HG02852 (cell line): ENCODE measurements around the gene SEL1L.
A peak's percentile ranks its signal among the peaks of the same experiment; 100 is the strongest.
"Not testable (repeated sequence)": the region's sequence is repeated elsewhere in the genome, so short reads cannot be mapped to it uniquely, and the experiment has no call there.

Experiments used
- ATAC-seq: cut with Tn5 transposase; IDR thresholded peaks from one replicate; pipeline ENCODE4 v1.9.1; 2021; ENCODE audit warnings: mild to moderate bottlenecking, moderate library complexity; ENCODE audit not compliant: unreplicated experiment

Gene SEL1L

GRCh38 chr14:81533536-81534343 lies at the start of gene SEL1L:
Gene SEL1L (minus strand): TSS chr14:81533853. CDS start chr14:81533744, 109 bp downstream.
- peak; percentile 94 for ATAC-seq

GRCh38 chr14:81582420-81582819 lies 48.8 kb upstream of the SEL1L start:
- ATAC-seq, result no peak

GRCh38 chr14:81579115-81579514 lies 45.5 kb upstream of the SEL1L start:
- no peak for ATAC-seq

GRCh38 chr14:81571437-81571836 lies 37.8 kb upstream of the SEL1L start:
- ATAC-seq, result no peak

GRCh38 chr14:81567302-81567701 lies 33.6 kb upstream of the SEL1L start:
- no peak for ATAC-seq

- ATAC-seq, result peak; percentile 71
These were observed 32.0 kb upstream of the SEL1L start for GRCh38 chr14:81565441-81566290.

- ATAC-seq, result no peak
These were observed 29.2 kb upstream of the SEL1L start for GRCh38 chr14:81562818-81563217.

GRCh38 chr14:81561084-81561775 lies 27.6 kb upstream of the SEL1L start:
- ATAC-seq, result no peak

GRCh38 chr14:81559385-81559784 lies 25.7 kb upstream of the SEL1L start:
- no peak for ATAC-seq

- no peak for ATAC-seq
These were observed 23.5 kb upstream of the SEL1L start for GRCh38 chr14:81557146-81557545.

GRCh38 chr14:81555684-81556083 lies 22.0 kb upstream of the SEL1L start:
- ATAC-seq, result no peak

- no peak for ATAC-seq
These were observed 21.4 kb upstream of the SEL1L start for GRCh38 chr14:81555051-81555450.

GRCh38 chr14:81551471-81551870 lies 17.8 kb upstream of the SEL1L start:
- ATAC-seq, result no peak

GRCh38 chr14:81550001-81550637 lies 16.5 kb upstream of the SEL1L start:
- peak; percentile 95 for ATAC-seq

- not testable (repeated sequence) for ATAC-seq
These were observed 7.6 kb upstream of the SEL1L start for GRCh38 chr14:81541206-81541605.

- no peak for ATAC-seq
These were observed 3.5 kb upstream of the SEL1L start for GRCh38 chr14:81537193-81537592.

- ATAC-seq, result no peak
These were observed 2.7 kb upstream of the SEL1L start for GRCh38 chr14:81536241-81536771.

- ATAC-seq, result peak; percentile 23
These were observed 1.9 kb upstream of the SEL1L start for GRCh38 chr14:81535396-81536164.

GRCh38 chr14:81534510-81535074 lies 939 bp upstream of the SEL1L start:
- no peak for ATAC-seq

GRCh38 chr14:81533212-81533535 lies 479 bp downstream of the SEL1L start:
- no peak for ATAC-seq
